B cell (primary cell): Measurements from ENCODE around the gene VWA8. TPM values are rescaled to one million over a fixed set of nuclear protein-coding genes. Genes with fewer than 3 reads are reported as not detected.

Experiments used
- ATAC-seq: fragments of 200-7000 bp; cut with Tn5 transposase; one replicate; pipeline ENCODE4 v1.10.0; 2021; ENCODE audit warnings: low read depth, mild to moderate bottlenecking, moderate number of reproducible peaks, moderate library complexity
- CTCF ChIA-PET: fragments of 350-600 bp; sonication (Branson Sonifier 250); formaldehyde crosslinking; loops from one replicate; lab custom pipeline; 2021; ENCODE audit warnings: antibody characterized with exemption, inconsistent platforms; lab: Charles Lee
- POLR2A ChIA-PET: fragments of 350-600 bp; sonication (Branson Sonifier 250); formaldehyde crosslinking; loops from one replicate; lab custom pipeline; 2021; ENCODE audit warnings: antibody characterized with exemption; lab: Charles Lee
- DNase-seq: peaks from one replicate; pipeline ENCODE4 v3.0.0; 2013
- H2AFZ ChIP-seq: 2 replicates; pipeline ENCODE4 v1.6.1; 2012; ENCODE audit warnings: mild to moderate bottlenecking, low read depth, low read length; ENCODE audit not compliant: insufficient read depth, poor library complexity, severe bottlenecking
- H3K27ac ChIP-seq, 2 donors: 1 replicate in 1 of 2; 2 replicates in 1 of 2; pipeline ENCODE4 v1.5.1; 2012 to 2013; ENCODE audit warnings: low read length in 2 of 2, mild to moderate bottlenecking in 2 of 2, moderate library complexity in 1 of 2
- H3K27me3 ChIP-seq, 4 experiments: fragments of 200-600 bp in 1 of 4; sonication (generic) in 1 of 4; replicated peaks in 1 of 4; 1 replicate in 2 of 4; 2 replicates in 2 of 4; pipeline versions ENCODE4 v1.6.1 to v1.7.0; 2013 to 2016; ENCODE audit warnings: low read length in 3 of 4, mild to moderate bottlenecking in 2 of 4, mixed read lengths in 1 of 4, moderate library complexity in 1 of 4; ENCODE audit not compliant: insufficient read depth in 4 of 4, control insufficient read depth in 3 of 4; ENCODE audit errors: control extremely low read depth in 1 of 4
- H3K36me3 ChIP-seq, 2 experiments: replicated peaks in 1 of 2; 1 replicate in 1 of 2; 2 replicates in 1 of 2; pipeline versions ENCODE4 v1.6.1 to v1.7.1; 2013; ENCODE audit warnings: low read length in 1 of 2; ENCODE audit not compliant: insufficient read depth in 2 of 2, control insufficient read depth in 1 of 2; ENCODE audit errors: control extremely low read depth in 1 of 2, extremely low read depth in 1 of 2
- H3K4me1 ChIP-seq, 2 donors: fragments of 200-600 bp in 1 of 2; sonication (generic) in 1 of 2; 1 replicate in 1 of 2; 2 replicates in 1 of 2; pipeline versions ENCODE4 v1.5.1 to v1.6.1; 2013 to 2017; ENCODE audit warnings: low read length in 2 of 2; ENCODE audit not compliant: control insufficient read depth in 2 of 2, insufficient read depth in 2 of 2
- H3K4me2 ChIP-seq: replicated peaks from 2 replicates; pipeline ENCODE3; 2012; ENCODE audit warnings: mild to moderate bottlenecking, low read depth, low read length; ENCODE audit not compliant: poor library complexity, severe bottlenecking
- H3K4me3 ChIP-seq, 5 experiments: fragments of 200-600 bp in 1 of 5; sonication (generic) in 1 of 5; 1 replicate in 3 of 5; 2 replicates in 2 of 5; pipeline versions ENCODE4 v1.5.1 to v1.7.0; 2011 to 2016; ENCODE audit warnings: low read length in 4 of 5, mild to moderate bottlenecking in 4 of 5, low read depth in 2 of 5, control low read depth in 1 of 5, moderate library complexity in 1 of 5; ENCODE audit not compliant: insufficient read depth in 1 of 5; ENCODE audit errors: control extremely low read depth in 1 of 5, extremely low read depth in 1 of 5
- H3K79me2 ChIP-seq: fragments of 200-600 bp; sonication (generic); one replicate; pipeline ENCODE4 v1.6.0; 2016; ENCODE audit warnings: low read length; ENCODE audit not compliant: control insufficient read depth, insufficient read depth
- H3K9ac ChIP-seq: fragments of 200-600 bp; sonication (generic); 2 replicates; pipeline ENCODE4 v1.6.1; 2017; ENCODE audit warnings: mild to moderate bottlenecking, low read length, moderate library complexity
- H3K9me3 ChIP-seq, 3 donors: one replicate each; pipeline versions ENCODE4 v1.6.1 to v1.7.1; 2013; ENCODE audit warnings: low read length in 2 of 3; ENCODE audit not compliant: control insufficient read depth in 2 of 3, insufficient read depth in 1 of 3; ENCODE audit errors: control extremely low read depth in 1 of 3
- H4K20me1 ChIP-seq: 2 replicates; pipeline ENCODE4 v1.6.0; 2012; ENCODE audit warnings: mild to moderate bottlenecking, low read length; ENCODE audit not compliant: insufficient read depth, control insufficient read depth, poor library complexity, severe bottlenecking
- H3K27ac Mint-ChIP-seq: one replicate; pipeline ENCODE4 v1.8.0; 2021; ENCODE audit warnings: mixed read lengths
- H3K27me3 Mint-ChIP-seq: one replicate; pipeline ENCODE4 v1.8.0; 2021; ENCODE audit warnings: mixed read lengths
- H3K4me1 Mint-ChIP-seq: one replicate; pipeline ENCODE4 v1.8.0; 2021; ENCODE audit warnings: mixed read lengths
- H3K4me3 Mint-ChIP-seq: one replicate; pipeline ENCODE4 v1.8.0; 2021; ENCODE audit warnings: mixed read lengths
- H3K9me3 Mint-ChIP-seq: one replicate; pipeline ENCODE4 v1.8.0; 2022; ENCODE audit warnings: mixed read lengths; ENCODE audit not compliant: insufficient read depth
- EZH2 ChIP-seq: IDR thresholded peaks from 2 replicates; pipeline ENCODE4 v1.6.1; 2012; ENCODE audit warnings: borderline replicate concordance, low read depth, mild to moderate bottlenecking, moderate library complexity, low read length; ENCODE audit not compliant: insufficient read depth, poor library complexity, severe bottlenecking
- WGBS: methylation state at CpG from one replicate; pipeline ENCODE4 v1.1.5; 2013; ENCODE audit warnings: missing lambda C conversion rate; ENCODE audit not compliant: insufficient coverage; 5-methylcytosine and 5-hydroxymethylcytosine counted together
- intact Hi-C: fragments of 100-400 bp; cut with micrococcal nuclease; formaldehyde crosslinking; loops from one replicate; pipeline ENCODE4 v1.10.0; 2022
- polyA plus RNA-seq: library from polyadenylated mRNA; depleted of rRNA; stranded (reverse); fragments of >200 nt; gene quantifications from 2 replicates; pipeline ENCODE4 v1.2.3, GENCODE V29; 2012
- total RNA-seq, 2 donors: library from RNA; stranded (reverse); fragments of 120-200 nt in 1 of 2; gene quantifications; 1 replicate in 1 of 2; 2 replicates in 1 of 2; pipeline versions ENCODE4 v1.2.3 to v1.2.4, GENCODE V29; 2013 to 2022
- TF ChIP-seq, protein P1 (sequence below): fragments of 200-600 bp; IDR thresholded peaks from one replicate; pipeline ENCODE4 v1.8.0; 2022; ENCODE audit warnings: antibody characterized with exemption, mild to moderate bottlenecking

VWA8 gene
- total and polyA plus RNA-seq, 2 donors (not counting 1 experiment from before 2014, with no cell fraction given) = 6.0 to 19.7 TPM

DNA sequence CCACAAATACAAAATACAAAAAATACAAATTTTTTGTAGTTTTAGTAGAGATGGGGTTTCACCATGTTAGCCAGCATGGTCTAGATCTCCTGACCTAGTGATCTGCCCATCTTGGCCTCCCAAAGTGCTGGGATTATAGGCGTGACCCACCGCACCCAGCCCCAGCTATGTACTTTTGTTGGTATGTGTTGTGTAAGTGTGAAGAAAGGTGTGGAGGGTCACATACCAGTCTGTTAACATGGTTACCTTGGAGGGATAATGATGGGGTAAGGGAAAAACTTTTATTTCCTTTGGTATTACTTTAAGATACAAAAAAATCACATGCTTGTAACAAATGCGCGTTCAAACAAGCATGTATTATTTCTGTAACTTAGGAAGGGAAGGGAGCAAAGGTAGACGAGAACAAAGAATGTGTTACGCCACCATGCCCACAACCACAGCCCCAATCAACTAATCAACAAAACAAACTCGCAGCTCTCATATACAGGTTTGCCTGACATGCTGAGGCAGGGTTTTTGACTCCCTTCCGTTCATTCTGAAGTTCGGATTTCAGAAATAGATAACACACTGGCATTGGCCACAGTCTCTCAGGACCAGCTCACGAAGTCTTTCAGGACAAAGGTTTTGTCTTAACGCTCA lies 13.5 kb upstream of the VWA8 start:
- no peaks in the 10 kb centered on the region for H3K79me2 ChIP-seq
- POLR2A ChIA-PET = no interaction called here
- no peak overlapping the region for H3K9ac ChIP-seq
- Mint-ChIP-seq H3K9me3 (no peaks in the 10 kb centered on the region), H3K4me1 (peaks cover 2% of the 10 kb centered on the region), H3K27ac (no peak overlapping the region), H3K27me3 (peaks cover 5% of the 10 kb centered on the region), H3K4me3 (no peak overlapping the region)
- H3K4me2 ChIP-seq = no peak overlapping the region
- no peaks in the 10 kb centered on the region for H3K4me1 ChIP-seq
- DNase-seq (no peak), ATAC-seq (no peak)
- no peaks in the 10 kb centered on the region for H3K27me3 ChIP-seq
- H3K36me3 ChIP-seq = no peaks in the 10 kb centered on the region
- H3K9me3 ChIP-seq = no peaks in the 10 kb centered on the region
- no peak overlapping the region for H3K27ac ChIP-seq
- 94% methylated on average over 4 of the region's 11 CpGs for WGBS
- no peak overlapping the region for H2AFZ ChIP-seq
- intact Hi-C loops = no loop called here
- H3K4me3 ChIP-seq = no peak overlapping the region
- TF ChIP-seq, protein P1, sequence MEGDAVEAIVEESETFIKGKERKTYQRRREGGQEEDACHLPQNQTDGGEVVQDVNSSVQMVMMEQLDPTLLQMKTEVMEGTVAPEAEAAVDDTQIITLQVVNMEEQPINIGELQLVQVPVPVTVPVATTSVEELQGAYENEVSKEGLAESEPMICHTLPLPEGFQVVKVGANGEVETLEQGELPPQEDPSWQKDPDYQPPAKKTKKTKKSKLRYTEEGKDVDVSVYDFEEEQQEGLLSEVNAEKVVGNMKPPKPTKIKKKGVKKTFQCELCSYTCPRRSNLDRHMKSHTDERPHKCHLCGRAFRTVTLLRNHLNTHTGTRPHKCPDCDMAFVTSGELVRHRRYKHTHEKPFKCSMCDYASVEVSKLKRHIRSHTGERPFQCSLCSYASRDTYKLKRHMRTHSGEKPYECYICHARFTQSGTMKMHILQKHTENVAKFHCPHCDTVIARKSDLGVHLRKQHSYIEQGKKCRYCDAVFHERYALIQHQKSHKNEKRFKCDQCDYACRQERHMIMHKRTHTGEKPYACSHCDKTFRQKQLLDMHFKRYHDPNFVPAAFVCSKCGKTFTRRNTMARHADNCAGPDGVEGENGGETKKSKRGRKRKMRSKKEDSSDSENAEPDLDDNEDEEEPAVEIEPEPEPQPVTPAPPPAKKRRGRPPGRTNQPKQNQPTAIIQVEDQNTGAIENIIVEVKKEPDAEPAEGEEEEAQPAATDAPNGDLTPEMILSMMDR = no peak
- no peak for TF ChIP-seq EZH2
- no peaks in the 10 kb centered on the region for H4K20me1 ChIP-seq
- CTCF ChIA-PET = interaction anchor here (0.6 kb wide), 1 partner anchor 135 kb away, joined by 3 read pairs; no protein-coding TSS in a partner anchor

- H3K27me3 ChIP-seq = no peaks in the 10 kb centered on the region
- no peak overlapping the region for H3K27ac ChIP-seq
- H3K4me3 ChIP-seq = no peak overlapping the region
- H3K9ac ChIP-seq = no peak overlapping the region
- ChIA-PET POLR2A (no interaction called here), CTCF (no interaction called here)
- TF ChIP-seq, protein P1 = no peak
- no peak for TF ChIP-seq EZH2
- H3K79me2 ChIP-seq = no peaks in the 10 kb centered on the region
- WGBS = 90% methylated on average over 3 of the region's 7 CpGs
- no peak for DNase-seq
- no peak overlapping the region for H3K4me2 ChIP-seq
- Mint-ChIP-seq H3K27ac (no peak overlapping the region), H3K27me3 (peaks cover 5% of the 10 kb centered on the region), H3K4me3 (no peak overlapping the region), H3K9me3 (no peaks in the 10 kb centered on the region), H3K4me1 (peaks cover 2% of the 10 kb centered on the region)
- no peaks in the 10 kb centered on the region for H3K4me1 ChIP-seq
- no peaks in the 10 kb centered on the region for H3K9me3 ChIP-seq
- H3K36me3 ChIP-seq = no peaks in the 10 kb centered on the region
- no peak overlapping the region for H2AFZ ChIP-seq
- no peaks in the 10 kb centered on the region for H4K20me1 ChIP-seq
- ATAC-seq = no peak
- intact Hi-C loops = no loop called here
Observed at GRCh38 chr13:41973247-41973741, 12.4 kb upstream of the VWA8 start.
